ENCODE data around the gene LARP1.

Gene LARP1

GRCh38 chr5:154780128-154780527 lies 25.0 kb downstream of the LARP1 start:
- Histone ChIP-seq H3K27ac (no peak overlapping the region), H3K4me3 (ENCODE audit: low read depth, low read length) (no peak overlapping the region)
- no peak for TF ChIP-seq CTCF (IDR thresholded peaks at IDR 0.05; ENCODE audit: low read depth, low read length, missing control alignments)

GRCh38 chr5:154782326-154782725 lies 27.1 kb downstream of the LARP1 start:
- no peak for DNase-seq

More at GRCh38 chr5:154780128-154780527, 25.0 kb downstream of the LARP1 start:
- H3K27me3 ChIP-seq (replicated peaks) = no peaks in the 10 kb centered on the region
- H3K36me3 ChIP-seq (replicated peaks) = no peaks in the 10 kb centered on the region
- no peak for DNase-seq
- in situ Hi-C loops (cut with HindIII; ENCODE audit: low pct_ligation_motif_present, low sequenced_read_pairs) = no loop called here

GRCh38 chr5:154782812-154783592 lies 27.8 kb downstream of the LARP1 start:
- no peak for TF ChIP-seq CTCF (IDR thresholded peaks at IDR 0.05; ENCODE audit: low read depth, low read length, missing control alignments)
- in situ Hi-C loops (cut with HindIII; ENCODE audit: low pct_ligation_motif_present, low sequenced_read_pairs) = no loop called here
- Histone ChIP-seq H3K27ac (no peak overlapping the region), H3K27me3 (replicated peaks) (no peaks in the 10 kb centered on the region), H3K36me3 (replicated peaks) (no peaks in the 10 kb centered on the region), H3K4me3 (ENCODE audit: low read depth, low read length) (no peak overlapping the region)
- no peak for DNase-seq

More at GRCh38 chr5:154782326-154782725, 27.1 kb downstream of the LARP1 start:
- no peak overlapping the region for H3K4me3 ChIP-seq (ENCODE audit: low read depth, low read length)
- H3K27me3 ChIP-seq (replicated peaks) = no peaks in the 10 kb centered on the region
- in situ Hi-C loops (cut with HindIII; ENCODE audit: low pct_ligation_motif_present, low sequenced_read_pairs) = no loop called here
- no peak overlapping the region for H3K27ac ChIP-seq
- H3K36me3 ChIP-seq (replicated peaks) = no peaks in the 10 kb centered on the region
- TF ChIP-seq CTCF (IDR thresholded peaks at IDR 0.05; ENCODE audit: low read depth, low read length, missing control alignments) = no peak

- Histone ChIP-seq H3K27ac (no peak overlapping the region), H3K36me3 (replicated peaks) (no peaks in the 10 kb centered on the region), H3K4me3 (ENCODE audit: low read depth, low read length) (no peak overlapping the region), H3K27me3 (replicated peaks) (no peaks in the 10 kb centered on the region)
- TF ChIP-seq CTCF (IDR thresholded peaks at IDR 0.05; ENCODE audit: low read depth, low read length, missing control alignments) = no peak
- DNase-seq = peak; percentile 43
- in situ Hi-C loops (cut with HindIII; ENCODE audit: low pct_ligation_motif_present, low sequenced_read_pairs) = no loop called here
Measured at GRCh38 chr5:154783774-154784460, 28.7 kb downstream of the LARP1 start.

- H3K4me3 ChIP-seq (ENCODE audit: low read depth, low read length) = no peak overlapping the region
- no peak overlapping the region for H3K27ac ChIP-seq
- no peak for DNase-seq
- no peaks in the 10 kb centered on the region for H3K27me3 ChIP-seq (replicated peaks)
- TF ChIP-seq CTCF (IDR thresholded peaks at IDR 0.05; ENCODE audit: low read depth, low read length, missing control alignments) = no peak
- no peaks in the 10 kb centered on the region for H3K36me3 ChIP-seq (replicated peaks)
- in situ Hi-C loops (cut with HindIII; ENCODE audit: low pct_ligation_motif_present, low sequenced_read_pairs) = no loop called here
Measured at GRCh38 chr5:154784856-154785255, 29.7 kb downstream of the LARP1 start.
